B cell (primary cell): ENCODE data around the gene KCNH5.

ENCODE experiments used
- EZH2 ChIP-seq: IDR thresholded peaks from 2 replicates; pipeline ENCODE4 v1.6.1; 2012; ENCODE audit warnings: borderline replicate concordance, low read depth, mild to moderate bottlenecking, moderate library complexity, low read length; ENCODE audit not compliant: insufficient read depth, poor library complexity, severe bottlenecking
- TF ChIP-seq, protein P1 (sequence below): fragments of 200-600 bp; IDR thresholded peaks from one replicate; pipeline ENCODE4 v1.8.0; 2022; ENCODE audit warnings: antibody characterized with exemption, mild to moderate bottlenecking

DNA sequence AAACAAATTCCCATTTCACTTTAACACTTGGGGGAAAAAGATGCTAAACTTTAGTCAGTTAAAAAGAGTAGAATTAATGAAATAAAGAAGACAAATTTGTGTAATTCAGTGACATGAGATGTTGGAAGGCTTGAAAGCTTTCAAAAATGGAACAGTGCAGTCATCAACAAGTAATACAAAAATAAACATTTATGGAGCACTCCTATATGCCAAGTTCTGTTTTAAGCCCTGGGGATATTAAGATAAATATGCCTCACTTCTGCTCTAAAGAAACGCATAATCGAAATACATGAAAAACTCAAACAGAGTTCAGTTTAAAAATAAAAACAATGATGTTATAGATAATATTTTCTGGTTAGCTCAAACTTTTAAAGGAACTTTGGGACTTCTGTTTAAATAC lies 93.0 kb downstream of the KCNH5 start:
- TF ChIP-seq, protein P1, sequence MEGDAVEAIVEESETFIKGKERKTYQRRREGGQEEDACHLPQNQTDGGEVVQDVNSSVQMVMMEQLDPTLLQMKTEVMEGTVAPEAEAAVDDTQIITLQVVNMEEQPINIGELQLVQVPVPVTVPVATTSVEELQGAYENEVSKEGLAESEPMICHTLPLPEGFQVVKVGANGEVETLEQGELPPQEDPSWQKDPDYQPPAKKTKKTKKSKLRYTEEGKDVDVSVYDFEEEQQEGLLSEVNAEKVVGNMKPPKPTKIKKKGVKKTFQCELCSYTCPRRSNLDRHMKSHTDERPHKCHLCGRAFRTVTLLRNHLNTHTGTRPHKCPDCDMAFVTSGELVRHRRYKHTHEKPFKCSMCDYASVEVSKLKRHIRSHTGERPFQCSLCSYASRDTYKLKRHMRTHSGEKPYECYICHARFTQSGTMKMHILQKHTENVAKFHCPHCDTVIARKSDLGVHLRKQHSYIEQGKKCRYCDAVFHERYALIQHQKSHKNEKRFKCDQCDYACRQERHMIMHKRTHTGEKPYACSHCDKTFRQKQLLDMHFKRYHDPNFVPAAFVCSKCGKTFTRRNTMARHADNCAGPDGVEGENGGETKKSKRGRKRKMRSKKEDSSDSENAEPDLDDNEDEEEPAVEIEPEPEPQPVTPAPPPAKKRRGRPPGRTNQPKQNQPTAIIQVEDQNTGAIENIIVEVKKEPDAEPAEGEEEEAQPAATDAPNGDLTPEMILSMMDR = no peak
- TF ChIP-seq EZH2 = no peak
